Astrocyte of the spinal cord (primary cell): ENCODE data around the gene POLR1F.
"Not testable (repeated sequence)": the region's sequence is repeated elsewhere in the genome, so short reads cannot be mapped to it uniquely, and the experiment has no call there.

ENCODE experiments used
- DNase-seq: peaks from one replicate; pipeline ENCODE4 v3.0.0; 2011; ENCODE audit warnings: low read depth, low spot score
- H3K4me3 ChIP-seq: 2 replicates; pipeline ENCODE4 v1.5.1; 2011; ENCODE audit warnings: low read depth, mild to moderate bottlenecking, low read length, moderate library complexity
- CTCF ChIP-seq: IDR thresholded peaks from 2 replicates; pipeline ENCODE4 v1.5.1; 2012; ENCODE audit warnings: low read depth, mild to moderate bottlenecking, low read length, inconsistent platforms
- in situ Hi-C: cut with HindIII; loops from 2 replicates; pipeline ENCODE4 v1.10.0; 2017; ENCODE audit warnings: low sequenced_read_pairs

POLR1F gene

GRCh38 chr7:19701471-19701870, 7.4 kb downstream of the POLR1F start:
- in situ Hi-C loops: no loop called here
- DNase-seq: no peak
- no peak overlapping the region for H3K4me3 ChIP-seq
- TF ChIP-seq CTCF: no peak

- in situ Hi-C loops: no loop called here
- no peak for DNase-seq
- H3K4me3 ChIP-seq: no peak overlapping the region
- TF ChIP-seq CTCF: no peak
Measured at GRCh38 chr7:19700936-19701335, 7.9 kb downstream of the POLR1F start.

- TF ChIP-seq CTCF: no peak
- in situ Hi-C loops: no loop called here
- DNase-seq: no peak
- no peak overlapping the region for H3K4me3 ChIP-seq
Measured at GRCh38 chr7:19698331-19698730, 10.5 kb downstream of the POLR1F start.

- no peak overlapping the region for H3K4me3 ChIP-seq
- no peak for DNase-seq
- no peak for TF ChIP-seq CTCF
- in situ Hi-C loops: no loop called here
Measured at GRCh38 chr7:19696926-19697325, 11.9 kb downstream of the POLR1F start.

DNA sequence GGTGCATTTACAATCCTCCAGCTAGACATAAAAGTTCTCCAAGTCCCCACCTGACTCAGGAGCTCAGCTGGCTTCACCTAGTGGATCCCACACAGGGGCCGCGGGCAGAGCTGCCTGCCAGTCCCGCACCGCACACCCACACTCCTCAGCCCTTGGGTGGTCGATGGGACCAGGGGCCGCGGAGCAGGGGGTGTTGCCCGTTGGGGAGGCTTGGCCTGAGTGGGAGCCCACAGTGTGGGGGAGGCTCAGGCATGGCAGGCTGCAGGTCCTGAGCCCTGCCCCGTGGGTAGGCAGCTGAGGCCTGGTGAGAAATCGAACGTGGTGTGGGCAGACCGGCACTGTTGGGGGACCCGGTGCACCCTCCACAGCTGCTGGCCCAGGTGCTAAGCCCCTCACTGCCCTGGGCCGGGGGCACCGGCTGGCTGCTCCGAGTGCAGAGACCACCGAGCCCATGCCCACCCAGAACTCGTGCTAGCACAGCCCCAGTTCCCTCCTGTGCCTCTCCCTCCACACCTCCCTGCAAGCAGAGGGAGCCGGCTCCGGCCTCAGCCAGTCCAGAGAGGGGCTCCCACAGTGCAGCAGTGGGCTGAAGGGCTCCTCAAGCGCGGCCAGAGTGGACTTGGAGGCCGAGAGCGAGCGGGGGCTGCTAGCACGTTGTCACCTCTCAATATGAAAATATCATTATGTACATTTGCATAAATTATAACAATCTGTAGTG, 16.6 kb downstream of the POLR1F start:
- TF ChIP-seq CTCF: no peak
- no peak overlapping the region for H3K4me3 ChIP-seq
- in situ Hi-C loops: no loop called here
- no peak for DNase-seq

DNA sequence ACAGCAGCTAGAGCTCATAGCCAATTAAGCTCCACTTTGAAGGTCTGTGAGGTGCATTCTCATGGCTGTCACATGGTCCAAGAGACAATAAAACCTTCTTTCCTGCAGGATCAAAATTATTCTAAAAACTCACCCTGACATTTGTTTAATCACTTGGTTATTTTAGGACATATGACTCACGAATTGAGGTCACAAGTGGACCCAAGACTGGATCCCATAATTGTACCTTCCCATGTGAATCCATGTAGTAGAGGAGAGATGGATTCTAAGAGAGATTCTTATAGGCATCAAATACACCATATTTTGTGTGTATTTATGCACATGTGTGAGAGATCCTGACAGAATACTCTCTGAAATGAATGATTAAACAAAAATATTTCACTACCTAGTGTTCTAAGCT, 18.1 kb downstream of the POLR1F start:
- DNase-seq: no peak
- no peak for TF ChIP-seq CTCF
- H3K4me3 ChIP-seq: no peak overlapping the region
- in situ Hi-C loops: no loop called here

DNA sequence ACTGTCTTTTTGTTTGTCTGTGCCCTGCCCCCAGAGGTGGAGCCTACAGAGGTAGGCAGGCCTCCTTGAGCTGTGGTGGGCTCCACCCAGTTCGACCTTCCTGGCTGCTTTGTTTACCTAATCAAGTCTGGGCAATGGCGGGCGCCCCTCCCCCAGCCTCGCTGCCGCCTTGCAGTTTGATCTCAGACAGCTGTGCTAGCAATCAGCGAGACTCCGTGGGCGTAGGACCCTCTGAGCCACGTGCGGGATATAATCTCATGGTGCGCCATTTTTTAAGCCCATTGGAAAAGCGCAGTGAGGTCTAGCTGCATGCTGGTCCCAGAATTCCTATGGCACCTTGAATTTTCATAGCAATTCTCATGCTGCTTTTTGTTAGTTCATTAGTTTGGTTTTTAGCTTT, 19.7 kb downstream of the POLR1F start:
- in situ Hi-C loops, H3K4me3 ChIP-seq, DNase-seq: not testable (repeated sequence)
